ENCODE measurements around the gene POTEF.
"Not testable (repeated sequence)": the region's sequence is repeated elsewhere in the genome, so short reads cannot be mapped to it uniquely, and the experiment has no call there.

The POTEF gene

GRCh38 chr2:130129120-130129829 lies at the start of gene POTEF:
POTEF (minus strand) TSS chr2:130129222; CDS start chr2:130120515, 8,707 bp downstream.
- H3K9me3 ChIP-seq (ENCODE audit: control insufficient read depth, low read length); H3K4me1 ChIP-seq (ENCODE audit: control insufficient read depth, insufficient read depth, low read length); H3K36me3 ChIP-seq (ENCODE audit: control insufficient read depth, insufficient read depth, low read length, severe bottlenecking); H3K27me3 ChIP-seq (replicated peaks; ENCODE audit: control insufficient read depth, insufficient read depth, low read length); DNase-seq (ENCODE audit: low read depth); H3K9ac ChIP-seq (ENCODE audit: low read length); H3K4me3 ChIP-seq (ENCODE audit: low read length): not testable (repeated sequence)

DNA sequence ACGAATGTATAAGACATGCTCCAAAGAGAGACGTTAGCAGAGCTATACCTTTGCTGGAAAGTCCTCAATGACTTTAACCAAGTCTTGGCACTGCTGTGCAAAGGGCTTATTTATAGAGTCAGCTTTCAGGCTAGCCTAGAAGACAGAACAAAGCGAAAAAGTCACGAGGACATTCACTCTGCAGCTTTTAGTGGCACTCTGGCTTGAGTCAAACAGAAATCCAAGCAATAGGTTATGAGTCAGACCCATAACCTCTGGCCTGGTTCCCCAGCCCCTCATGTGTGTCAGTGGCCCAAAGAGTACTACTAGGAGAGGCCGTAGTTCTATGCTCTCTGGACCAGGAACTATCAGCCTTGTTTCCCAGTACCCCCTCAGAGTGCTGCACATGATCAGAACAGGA lies 45.8 kb upstream of the POTEF start:
- H3K27me3 ChIP-seq (replicated peaks; ENCODE audit: control insufficient read depth, insufficient read depth, low read length); H3K4me1 ChIP-seq (ENCODE audit: control insufficient read depth, insufficient read depth, low read length); H3K4me3 ChIP-seq (ENCODE audit: low read length); H3K9me3 ChIP-seq (ENCODE audit: control insufficient read depth, low read length); DNase-seq (ENCODE audit: low read depth); H3K9ac ChIP-seq (ENCODE audit: low read length): not testable (repeated sequence)
- H3K36me3 ChIP-seq (ENCODE audit: control insufficient read depth, insufficient read depth, low read length, severe bottlenecking) = peaks cover 51% of the 10 kb centered on the region

DNA sequence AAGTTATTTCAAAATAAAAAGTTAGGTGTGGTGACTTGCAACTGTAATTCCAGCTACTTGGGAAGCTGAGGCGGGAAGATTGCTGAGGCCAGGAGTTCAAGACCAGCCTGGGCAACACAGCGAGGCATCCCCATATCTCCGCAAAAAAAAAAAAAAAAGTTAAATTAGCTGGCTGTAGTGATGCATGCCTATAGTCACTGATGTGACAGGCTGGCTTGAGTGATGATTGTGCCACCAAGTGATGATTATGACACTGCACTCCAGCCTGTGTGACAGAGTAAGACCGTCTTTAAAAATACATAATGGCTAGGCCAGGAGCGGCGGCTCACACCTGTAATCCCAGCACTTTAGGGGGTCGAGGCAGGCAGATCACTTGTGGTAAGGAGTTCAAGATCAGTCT lies 40.9 kb upstream of the POTEF start:
- Histone ChIP-seq H3K4me1 (ENCODE audit: control insufficient read depth, insufficient read depth, low read length) (peaks cover 4% of the 10 kb centered on the region), H3K9ac (ENCODE audit: low read length) (no peak overlapping the region), H3K4me3 (ENCODE audit: low read length) (no peak overlapping the region), H3K27me3 (replicated peaks; ENCODE audit: control insufficient read depth, insufficient read depth, low read length) (no peaks in the 10 kb centered on the region), H3K9me3 (ENCODE audit: control insufficient read depth, low read length) (no peaks in the 10 kb centered on the region), H3K36me3 (ENCODE audit: control insufficient read depth, insufficient read depth, low read length, severe bottlenecking) (peaks cover 74% of the 10 kb centered on the region)
- no peak for DNase-seq (ENCODE audit: low read depth)

- H3K27me3 ChIP-seq (replicated peaks; ENCODE audit: control insufficient read depth, insufficient read depth, low read length); H3K4me1 ChIP-seq (ENCODE audit: control insufficient read depth, insufficient read depth, low read length); H3K9ac ChIP-seq (ENCODE audit: low read length); H3K4me3 ChIP-seq (ENCODE audit: low read length); H3K9me3 ChIP-seq (ENCODE audit: control insufficient read depth, low read length); DNase-seq (ENCODE audit: low read depth): not testable (repeated sequence)
- peaks cover 72% of the 10 kb centered on the region for H3K36me3 ChIP-seq (ENCODE audit: control insufficient read depth, insufficient read depth, low read length, severe bottlenecking)
These were observed 40.1 kb upstream of the POTEF start for GRCh38 chr2:130169163-130169562.

GRCh38 chr2:130166611-130167010 lies 37.6 kb upstream of the POTEF start:
- not testable (repeated sequence) for H3K4me1 ChIP-seq (ENCODE audit: control insufficient read depth, insufficient read depth, low read length); H3K9ac ChIP-seq (ENCODE audit: low read length); DNase-seq (ENCODE audit: low read depth); H3K4me3 ChIP-seq (ENCODE audit: low read length); H3K27me3 ChIP-seq (replicated peaks; ENCODE audit: control insufficient read depth, insufficient read depth, low read length); H3K9me3 ChIP-seq (ENCODE audit: control insufficient read depth, low read length)
- peaks cover 59% of the 10 kb centered on the region for H3K36me3 ChIP-seq (ENCODE audit: control insufficient read depth, insufficient read depth, low read length, severe bottlenecking)

- no peaks in the 10 kb centered on the region for H3K9me3 ChIP-seq (ENCODE audit: control insufficient read depth, low read length)
- no peaks in the 10 kb centered on the region for H3K4me1 ChIP-seq (ENCODE audit: control insufficient read depth, insufficient read depth, low read length)
- no peak for DNase-seq (ENCODE audit: low read depth)
- H3K4me3 ChIP-seq (ENCODE audit: low read length) = no peak overlapping the region
- no peak overlapping the region for H3K9ac ChIP-seq (ENCODE audit: low read length)
- no peaks in the 10 kb centered on the region for H3K27me3 ChIP-seq (replicated peaks; ENCODE audit: control insufficient read depth, insufficient read depth, low read length)
- peaks cover 53% of the 10 kb centered on the region for H3K36me3 ChIP-seq (ENCODE audit: control insufficient read depth, insufficient read depth, low read length, severe bottlenecking)
These were observed 36.4 kb upstream of the POTEF start for GRCh38 chr2:130165293-130166016.

DNA sequence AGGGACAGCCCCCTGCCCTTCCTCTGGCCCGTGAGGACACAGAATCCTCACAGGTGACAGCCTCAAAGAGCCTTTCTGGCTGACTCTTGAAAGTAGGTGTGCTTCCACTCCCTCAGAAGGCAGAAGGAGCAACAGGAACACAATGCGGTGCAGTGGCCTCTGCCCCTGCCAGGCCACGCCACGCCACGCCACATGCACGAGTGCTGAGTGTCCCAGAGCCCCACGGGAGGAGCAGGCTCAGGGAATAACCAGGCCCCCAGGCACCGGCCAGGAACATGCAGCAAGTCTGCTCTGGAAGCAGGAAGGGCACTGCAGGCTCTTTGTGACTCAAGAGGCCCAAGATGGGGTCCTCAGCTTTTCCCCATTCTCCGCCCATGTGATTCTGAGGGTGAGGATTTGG lies 33.9 kb upstream of the POTEF start:
- no peaks in the 10 kb centered on the region for H3K27me3 ChIP-seq (replicated peaks; ENCODE audit: control insufficient read depth, insufficient read depth, low read length)
- no peaks in the 10 kb centered on the region for H3K4me1 ChIP-seq (ENCODE audit: control insufficient read depth, insufficient read depth, low read length)
- no peak overlapping the region for H3K4me3 ChIP-seq (ENCODE audit: low read length)
- no peak for DNase-seq (ENCODE audit: low read depth)
- no peak overlapping the region for H3K9ac ChIP-seq (ENCODE audit: low read length)
- peaks cover 48% of the 10 kb centered on the region for H3K36me3 ChIP-seq (ENCODE audit: control insufficient read depth, insufficient read depth, low read length, severe bottlenecking)
- no peaks in the 10 kb centered on the region for H3K9me3 ChIP-seq (ENCODE audit: control insufficient read depth, low read length)

DNA sequence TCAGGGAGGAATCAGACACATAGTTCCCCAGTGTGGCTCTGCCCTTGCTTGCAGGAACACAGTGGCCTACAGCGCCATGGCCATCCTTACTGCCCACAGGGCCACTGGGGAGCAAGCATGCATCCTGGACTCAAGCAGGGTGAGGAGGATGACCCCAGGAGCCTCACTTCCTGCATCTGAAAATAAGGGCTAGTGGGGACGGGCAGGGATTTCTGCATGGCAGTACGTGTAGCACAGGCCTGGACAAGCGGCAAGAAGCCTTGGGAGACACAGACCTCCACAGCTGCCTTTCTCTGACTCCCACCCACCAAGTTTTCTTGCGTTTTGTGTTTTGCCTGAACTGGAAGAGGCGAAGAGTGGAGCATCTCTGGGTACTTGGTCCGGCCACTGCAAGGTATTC lies 33.5 kb upstream of the POTEF start:
- H3K9me3 ChIP-seq (ENCODE audit: control insufficient read depth, low read length); H3K27me3 ChIP-seq (replicated peaks; ENCODE audit: control insufficient read depth, insufficient read depth, low read length); DNase-seq (ENCODE audit: low read depth); H3K9ac ChIP-seq (ENCODE audit: low read length); H3K4me1 ChIP-seq (ENCODE audit: control insufficient read depth, insufficient read depth, low read length); H3K4me3 ChIP-seq (ENCODE audit: low read length): not testable (repeated sequence)
- H3K36me3 ChIP-seq (ENCODE audit: control insufficient read depth, insufficient read depth, low read length, severe bottlenecking) = peaks cover 43% of the 10 kb centered on the region

DNA sequence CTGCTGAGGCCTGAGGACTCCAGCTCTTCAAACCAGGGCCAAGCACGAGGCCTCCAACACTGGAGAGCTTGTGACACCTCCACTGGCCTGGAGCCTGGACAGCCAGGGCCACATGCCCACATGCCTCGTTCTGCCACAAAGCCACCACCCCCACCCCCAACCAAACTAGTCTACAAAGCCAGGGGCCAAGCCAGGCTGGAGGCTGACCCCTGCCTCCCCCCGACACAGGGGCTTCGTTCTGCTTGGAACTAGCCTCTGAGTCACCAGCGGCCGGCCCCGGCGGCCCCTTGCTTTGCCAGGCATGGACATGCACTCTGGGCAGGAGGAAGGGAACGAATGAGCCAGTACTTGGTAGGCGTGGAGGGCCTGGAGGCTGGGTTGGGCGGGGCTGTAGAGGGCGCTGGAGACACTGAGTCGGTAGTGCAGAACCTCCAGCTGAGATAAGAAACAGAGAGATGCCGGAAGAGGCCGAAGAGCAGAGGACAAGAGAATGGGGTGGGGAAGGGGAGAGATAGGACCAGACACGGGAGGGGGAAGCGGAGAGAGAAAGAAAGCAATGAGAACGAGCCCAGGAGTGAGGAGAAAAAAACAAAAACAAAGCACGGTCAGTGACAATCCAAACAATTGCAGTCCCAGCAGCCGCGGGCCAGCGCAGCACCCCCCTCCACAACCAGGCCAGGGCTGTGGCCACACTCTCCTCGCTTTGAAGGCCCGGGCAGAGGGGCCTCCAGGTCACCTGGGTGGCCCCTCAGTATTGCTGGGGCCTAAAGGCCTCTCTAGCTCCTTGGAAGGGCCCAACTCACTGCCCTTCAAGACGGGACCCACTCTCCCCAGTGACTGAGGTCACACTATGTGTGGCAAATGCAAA lies 32.0 kb upstream of the POTEF start:
- not testable (repeated sequence) for H3K9ac ChIP-seq (ENCODE audit: low read length); H3K4me1 ChIP-seq (ENCODE audit: control insufficient read depth, insufficient read depth, low read length); H3K9me3 ChIP-seq (ENCODE audit: control insufficient read depth, low read length); DNase-seq (ENCODE audit: low read depth); H3K4me3 ChIP-seq (ENCODE audit: low read length); H3K27me3 ChIP-seq (replicated peaks; ENCODE audit: control insufficient read depth, insufficient read depth, low read length)
- H3K36me3 ChIP-seq (ENCODE audit: control insufficient read depth, insufficient read depth, low read length, severe bottlenecking) = peaks cover 33% of the 10 kb centered on the region

DNA sequence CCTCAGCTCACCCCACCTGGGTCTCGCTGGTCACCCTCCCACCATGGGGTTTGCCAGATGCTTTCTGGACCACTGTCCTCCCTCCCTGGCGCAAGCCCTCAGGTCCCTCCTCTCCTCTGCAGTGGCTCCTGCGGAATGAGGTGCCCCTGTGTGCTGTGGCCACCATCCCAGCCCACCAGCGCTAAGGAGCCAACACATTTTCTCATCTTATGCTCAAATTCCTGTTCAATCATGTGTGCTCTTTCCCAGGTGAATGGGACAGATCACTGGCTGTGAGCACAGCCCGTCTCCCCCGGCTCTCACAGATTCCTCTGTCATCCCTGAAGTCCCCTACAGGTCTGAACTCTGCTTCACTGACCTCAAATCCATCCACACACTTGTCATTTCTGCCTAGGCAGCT lies 31.1 kb upstream of the POTEF start:
- H3K27me3 ChIP-seq (replicated peaks; ENCODE audit: control insufficient read depth, insufficient read depth, low read length) = no peaks in the 10 kb centered on the region
- H3K9ac ChIP-seq (ENCODE audit: low read length) = no peak overlapping the region
- H3K4me3 ChIP-seq (ENCODE audit: low read length) = no peak overlapping the region
- DNase-seq (ENCODE audit: low read depth) = no peak
- peaks cover 26% of the 10 kb centered on the region for H3K36me3 ChIP-seq (ENCODE audit: control insufficient read depth, insufficient read depth, low read length, severe bottlenecking)
- H3K4me1 ChIP-seq (ENCODE audit: control insufficient read depth, insufficient read depth, low read length) = no peaks in the 10 kb centered on the region
- no peaks in the 10 kb centered on the region for H3K9me3 ChIP-seq (ENCODE audit: control insufficient read depth, low read length)

GRCh38 chr2:130159376-130159775 lies 30.4 kb upstream of the POTEF start:
- H3K27me3 ChIP-seq (replicated peaks; ENCODE audit: control insufficient read depth, insufficient read depth, low read length); H3K4me3 ChIP-seq (ENCODE audit: low read length); H3K4me1 ChIP-seq (ENCODE audit: control insufficient read depth, insufficient read depth, low read length); H3K9ac ChIP-seq (ENCODE audit: low read length); H3K9me3 ChIP-seq (ENCODE audit: control insufficient read depth, low read length); DNase-seq (ENCODE audit: low read depth): not testable (repeated sequence)
- peaks cover 23% of the 10 kb centered on the region for H3K36me3 ChIP-seq (ENCODE audit: control insufficient read depth, insufficient read depth, low read length, severe bottlenecking)

All from adipocyte (in vitro differentiated cells).